Measurements from ENCODE around the gene ATP7B. TPM values are rescaled to one million over a fixed set of nuclear protein-coding genes. Genes with fewer than 3 reads are reported as not detected.

The ATP7B gene
- total and polyA plus RNA-seq, 2 donors (not counting 3 experiments of a cell fraction or from before 2014, with no cell fraction given): 4.2 to 8.0 TPM

GRCh38 chr13:51997641-51998330, 13.5 kb downstream of the ATP7B start:
- Histone ChIP-seq H3K27ac (ENCODE audit: insufficient read depth, low read depth, low read length) (no peak overlapping the region), H3K4me2 (ENCODE audit: insufficient read depth, low read length) (no peak overlapping the region), H3K36me3 (ENCODE audit: control insufficient read depth in 2 of 2, extremely low read depth in 1 of 2, insufficient read depth in 2 of 2, low read length in 2 of 2) (no peaks in the 10 kb centered on the region), H3K27me3 (ENCODE audit: control insufficient read depth in 2 of 2, insufficient read depth in 2 of 2, low read length in 2 of 2) (peaks cover 17 to 19% of the 10 kb centered on the region in 2 experiments), H3K9ac (replicated peaks; ENCODE audit: extremely low read depth, insufficient read depth, low read length) (no peak overlapping the region), H4K20me1 (replicated peaks; ENCODE audit: control insufficient read depth, extremely low read depth, insufficient read depth, low read length) (no peaks in the 10 kb centered on the region), H3K4me3 (replicated peaks in 1 of 3; ENCODE audit: insufficient read depth in 1 of 3, low read depth in 1 of 3, low read length in 3 of 3) (no peak overlapping the region), H3K4me1 (ENCODE audit: control insufficient read depth, extremely low read depth, insufficient read depth, low read length) (no peaks in the 10 kb centered on the region), H2AFZ (ENCODE audit: low read depth, low read length) (no peak overlapping the region), H3K9me1 (replicated peaks; ENCODE audit: control insufficient read depth, extremely low read depth, insufficient read depth, low read length) (no peaks in the 10 kb centered on the region), H3K9me3 (replicated peaks; ENCODE audit: control insufficient read depth, insufficient read depth, low read length) (no peaks in the 10 kb centered on the region), H3K79me2 (ENCODE audit: control insufficient read depth, insufficient read depth, low read length) (no peaks in the 10 kb centered on the region)
- no peak for TF ChIP-seq POLR2A (IDR thresholded peaks at IDR 0.05; ENCODE audit: low read depth, low read length)
- TF ChIP-seq, protein P1, sequence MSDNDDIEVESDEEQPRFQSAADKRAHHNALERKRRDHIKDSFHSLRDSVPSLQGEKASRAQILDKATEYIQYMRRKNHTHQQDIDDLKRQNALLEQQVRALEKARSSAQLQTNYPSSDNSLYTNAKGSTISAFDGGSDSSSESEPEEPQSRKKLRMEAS (IDR thresholded peaks at IDR 0.05; ENCODE audit: insufficient read depth, insufficient read length): no peak
- TF ChIP-seq GATA2 (IDR thresholded peaks at IDR 0.05; ENCODE audit: insufficient read depth, insufficient read length, low read depth, low read length): no peak
- no peak for TF ChIP-seq JUN (IDR thresholded peaks at IDR 0.05; ENCODE audit: borderline replicate concordance, insufficient read depth, insufficient read length, low read depth)
- TF ChIP-seq MYC (IDR thresholded peaks at IDR 0.05; ENCODE audit: low read depth, low read length): no peak
- no peak for TF ChIP-seq CTCF (IDR thresholded peaks at IDR 0.05; ENCODE audit: extremely low read depth in 1 of 2, insufficient read depth in 1 of 2, low read depth in 1 of 2, low read length in 2 of 2)
- TF ChIP-seq EZH2 (IDR thresholded peaks at IDR 0.05; ENCODE audit: borderline replicate concordance, low read depth, low read length, severe bottlenecking): no peak
- TF ChIP-seq FOS (IDR thresholded peaks at IDR 0.05; ENCODE audit: borderline replicate concordance, insufficient read depth, low read length): no peak
- no peak for TF ChIP-seq POLR2AphosphoS5 (IDR thresholded peaks at IDR 0.05; ENCODE audit: insufficient read depth, low read depth, low read length)
- dilution Hi-C loops (cut with MboI; ENCODE audit: extremely low pct_ligation_motif_present, low sequenced_read_pairs) (no loop called here), intact Hi-C loops (cut with micrococcal nuclease) (no loop called here)
- no peak for FAIRE-seq
- DNase-seq (ENCODE audit: low read depth, low spot score): no peak
- ChIA-PET POLR2A (no interaction called here), CTCF (interaction anchor here (1.6 to 6.7 kb wide), 3 partner anchors 14 to 129 kb away, joined by 3 to 45 read pairs (median 7); partner anchors contain the start of genes ALG11 and NEK5)
- BruUV-seq (replicated peaks): no TSS peak
